ENCODE data around the gene CCM2. TPM values are rescaled to one million over a fixed set of nuclear protein-coding genes. Genes with fewer than 3 reads are reported as not detected.
"Not testable (repeated sequence)": the region's sequence is repeated elsewhere in the genome, so short reads cannot be mapped to it uniquely, and the experiment has no call there.

CCM2 gene
- total RNA-seq, 3 donors from 2014 or later: 32.3 to 45.3 (median 35.4) TPM

GRCh38 chr7:45031829-45032228 is 31.8 kb downstream of the CCM2 start:
- Histone ChIP-seq H3K4me3 (no peak overlapping the region), H3K27me3 (no peaks in the 10 kb centered on the region), H3K27ac (no peak overlapping the region), H3K4me1 (peaks cover 0 to 9% of the 10 kb centered on the region in 2 donors), H3K36me3 (no peaks in the 10 kb centered on the region), H3K9me3 (no peaks in the 10 kb centered on the region)
- TF ChIP-seq CTCF (IDR thresholded peaks at IDR 0.05) (no peak), POLR2A (IDR thresholded peaks at IDR 0.05) (no peak), POLR2AphosphoS5 (IDR thresholded peaks at IDR 0.05) (no peak)
- intact Hi-C loops (cut with DNase I; ENCODE audit: low total_unique reads): no loop called here
- no peak for DNase-seq (ENCODE audit: low spot score in 2 of 2)

- H3K9me3 ChIP-seq: no peaks in the 10 kb centered on the region
- H3K36me3 ChIP-seq: no peaks in the 10 kb centered on the region
- H3K4me3 ChIP-seq: no peak overlapping the region
- no peak for DNase-seq (ENCODE audit: low spot score in 2 of 2)
- intact Hi-C loops (cut with DNase I; ENCODE audit: low total_unique reads): no loop called here
- no peak for TF ChIP-seq CTCF (IDR thresholded peaks at IDR 0.05)
- TF ChIP-seq POLR2AphosphoS5 (IDR thresholded peaks at IDR 0.05): no peak
- no peak for TF ChIP-seq POLR2A (IDR thresholded peaks at IDR 0.05)
- peak overlapping the region in 1 of 2 donors; percentile 38 for H3K27ac ChIP-seq
- peaks cover 0 to 9% of the 10 kb centered on the region in 2 donors for H3K4me1 ChIP-seq
- no peaks in the 10 kb centered on the region for H3K27me3 ChIP-seq
These were observed 32.4 kb downstream of the CCM2 start for GRCh38 chr7:45032421-45032820.

GRCh38 chr7:45033261-45033930 is 33.4 kb downstream of the CCM2 start:
- peak overlapping the region; percentile 35 to 60 for H3K27ac ChIP-seq

GRCh38 chr7:45033931-45034290 is 33.9 kb downstream of the CCM2 start:
- H3K9me3 ChIP-seq: no peaks in the 10 kb centered on the region
- intact Hi-C loops (cut with DNase I; ENCODE audit: low total_unique reads): no loop called here
- DNase-seq (ENCODE audit: low spot score in 2 of 2): peak in 1 of 2 donors; percentile 84
- H3K4me1 ChIP-seq: peaks cover 0 to 9% of the 10 kb centered on the region in 2 donors
- H3K36me3 ChIP-seq: no peaks in the 10 kb centered on the region
- no peaks in the 10 kb centered on the region for H3K27me3 ChIP-seq
- TF ChIP-seq POLR2A (IDR thresholded peaks at IDR 0.05): no peak
- TF ChIP-seq POLR2AphosphoS5 (IDR thresholded peaks at IDR 0.05): no peak
- TF ChIP-seq CTCF (IDR thresholded peaks at IDR 0.05): no peak
- peak overlapping the region; percentile 35 to 60 for H3K27ac ChIP-seq
- H3K4me3 ChIP-seq: no peak overlapping the region

More at GRCh38 chr7:45033261-45033930, 33.4 kb downstream of the CCM2 start:
- DNase-seq (ENCODE audit: low spot score in 2 of 2): no peak
- H3K4me3 ChIP-seq: no peak overlapping the region
- H3K36me3 ChIP-seq: no peaks in the 10 kb centered on the region
- no peaks in the 10 kb centered on the region for H3K27me3 ChIP-seq
- intact Hi-C loops (cut with DNase I; ENCODE audit: low total_unique reads): no loop called here
- H3K4me1 ChIP-seq: peaks cover 0 to 9% of the 10 kb centered on the region in 2 donors
- H3K9me3 ChIP-seq: no peaks in the 10 kb centered on the region
- TF ChIP-seq POLR2AphosphoS5 (IDR thresholded peaks at IDR 0.05) (no peak), POLR2A (IDR thresholded peaks at IDR 0.05) (no peak), CTCF (IDR thresholded peaks at IDR 0.05) (no peak)

GRCh38 chr7:45034710-45035109 is 34.7 kb downstream of the CCM2 start:
- H3K36me3 ChIP-seq; intact Hi-C loops (cut with DNase I; ENCODE audit: low total_unique reads); DNase-seq (ENCODE audit: low spot score in 2 of 2); H3K27me3 ChIP-seq; H3K27ac ChIP-seq; H3K9me3 ChIP-seq; H3K4me1 ChIP-seq; H3K4me3 ChIP-seq: not testable (repeated sequence)
